Immature natural killer cell (primary cell): Measurements from ENCODE around the gene SLC6A9. TPM values are rescaled to one million over a fixed set of nuclear protein-coding genes. Genes with fewer than 3 reads are reported as not detected.
A peak's percentile ranks its signal among the peaks of the same experiment; 100 is the strongest.

Source experiments
- DNase-seq, 3 donors: peaks; one replicate each; pipeline ENCODE4 v3.0.0; 2022; ENCODE audit warnings: mixed read lengths in 1 of 3
- H3K27ac Mint-ChIP-seq, 6 donors: one replicate each; pipeline ENCODE4 v1.8.0; 2020; ENCODE audit warnings: mixed read lengths in 6 of 6, mild to moderate bottlenecking in 5 of 6, inconsistent platforms in 4 of 6, moderate library complexity in 3 of 6
- H3K27me3 Mint-ChIP-seq, 3 donors: one replicate each; pipeline ENCODE4 v1.8.0; 2020 to 2021; ENCODE audit warnings: low read depth in 3 of 3, mild to moderate bottlenecking in 3 of 3, mixed read lengths in 3 of 3, moderate library complexity in 3 of 3, inconsistent platforms in 1 of 3
- H3K36me3 Mint-ChIP-seq, 3 donors: one replicate each; pipeline ENCODE4 v1.8.0; 2020; ENCODE audit warnings: mixed read lengths in 3 of 3, inconsistent platforms in 2 of 3, mild to moderate bottlenecking in 2 of 3
- H3K4me1 Mint-ChIP-seq, 2 donors: one replicate each; pipeline ENCODE4 v1.8.0; 2020; ENCODE audit warnings: inconsistent platforms in 2 of 2, mild to moderate bottlenecking in 2 of 2, mixed read lengths in 2 of 2, moderate library complexity in 1 of 2
- H3K4me3 Mint-ChIP-seq, 5 donors: one replicate each; pipeline ENCODE4 v1.8.0; 2020; ENCODE audit warnings: mild to moderate bottlenecking in 5 of 5, mixed read lengths in 5 of 5, inconsistent platforms in 3 of 5, moderate library complexity in 3 of 5
- H3K9me3 Mint-ChIP-seq, 6 donors: one replicate each; pipeline ENCODE4 v1.8.0; 2020; ENCODE audit warnings: mild to moderate bottlenecking in 6 of 6, mixed read lengths in 6 of 6, inconsistent platforms in 4 of 6, moderate library complexity in 3 of 6
- polyA plus RNA-seq, 3 donors: library from polyadenylated mRNA; unstranded; fragments of 300-500 nt; fragmentation: Illumina TruSeq; gene quantifications; one replicate each; pipeline ENCODE4 v1.2.3, GENCODE V29; 2021

The SLC6A9 gene
- polyA plus RNA-seq, 3 donors from 2014 or later, result not detected

DNA sequence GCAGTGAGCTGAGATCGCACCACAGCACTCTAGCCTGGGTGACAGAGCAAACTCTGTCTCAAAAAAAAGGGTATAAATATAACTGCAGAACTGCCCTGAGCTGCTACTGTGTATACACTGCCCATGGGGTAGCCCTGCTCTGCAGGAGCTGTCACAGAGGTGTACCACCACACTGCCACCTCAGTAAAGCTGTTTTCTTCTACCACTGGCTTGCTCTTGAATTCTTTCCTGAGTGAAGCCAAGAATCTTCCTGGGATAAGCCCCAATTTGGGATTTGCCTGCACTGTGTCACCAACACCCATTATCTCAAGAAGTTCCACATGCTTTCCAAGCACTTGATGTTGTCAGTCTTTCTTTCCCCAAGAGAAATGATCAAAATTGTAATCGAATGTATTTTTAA lies 30.6 kb upstream of the SLC6A9 start:
- Mint-ChIP-seq H3K9me3 (no peaks in the 10 kb centered on the region), H3K4me3 (no peak overlapping the region), H3K36me3 (no peaks in the 10 kb centered on the region), H3K27me3 (peaks cover 2 to 6% (median 5%) of the 10 kb centered on the region in 3 donors), H3K27ac (no peak overlapping the region), H3K4me1 (no peaks in the 10 kb centered on the region)
- DNase-seq, result no peak

DNA sequence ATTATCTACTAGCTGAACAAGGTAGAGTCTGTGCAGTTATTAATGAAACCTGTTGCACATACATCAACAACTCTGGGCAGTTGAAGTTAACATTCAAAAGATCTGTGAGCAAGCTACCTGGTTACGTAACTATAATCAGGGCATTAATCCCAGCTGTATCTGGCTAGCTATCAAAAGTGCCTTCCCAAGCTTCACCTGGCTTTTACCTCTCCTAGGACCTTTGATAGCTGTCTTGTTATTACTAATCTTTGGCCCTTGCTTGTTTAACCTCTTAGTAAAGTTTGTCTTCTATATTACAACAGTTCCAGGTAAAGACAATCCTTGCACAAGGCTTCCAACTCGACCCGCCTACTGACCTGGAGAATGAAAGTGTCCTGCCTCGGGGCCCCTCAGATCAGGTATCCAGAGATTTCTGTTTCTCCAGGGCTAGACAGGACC lies 29.6 kb upstream of the SLC6A9 start:
- H3K27me3 Mint-ChIP-seq, result peaks cover 2 to 6% (median 5%) of the 10 kb centered on the region in 3 donors
- H3K4me1 Mint-ChIP-seq, result no peaks in the 10 kb centered on the region
- no peaks in the 10 kb centered on the region for H3K9me3 Mint-ChIP-seq
- no peaks in the 10 kb centered on the region for H3K36me3 Mint-ChIP-seq
- no peak for DNase-seq
- H3K27ac Mint-ChIP-seq, result no peak overlapping the region
- no peak overlapping the region for H3K4me3 Mint-ChIP-seq

GRCh38 chr1:44059664-44060355 lies 28.5 kb upstream of the SLC6A9 start:
- Mint-ChIP-seq H3K27ac (no peak overlapping the region), H3K4me3 (no peak overlapping the region), H3K27me3 (peaks cover 2 to 6% (median 5%) of the 10 kb centered on the region in 3 donors), H3K4me1 (no peaks in the 10 kb centered on the region), H3K36me3 (no peaks in the 10 kb centered on the region), H3K9me3 (no peaks in the 10 kb centered on the region)
- no peak for DNase-seq

GRCh38 chr1:44059212-44059611 lies 27.9 kb upstream of the SLC6A9 start:
- no peak overlapping the region for H3K4me3 Mint-ChIP-seq
- DNase-seq, result no peak
- no peaks in the 10 kb centered on the region for H3K9me3 Mint-ChIP-seq
- H3K27ac Mint-ChIP-seq, result no peak overlapping the region
- peaks cover 2 to 6% (median 5%) of the 10 kb centered on the region in 3 donors for H3K27me3 Mint-ChIP-seq
- H3K4me1 Mint-ChIP-seq, result no peaks in the 10 kb centered on the region
- no peaks in the 10 kb centered on the region for H3K36me3 Mint-ChIP-seq

- no peak for DNase-seq
- H3K36me3 Mint-ChIP-seq, result no peaks in the 10 kb centered on the region
- no peaks in the 10 kb centered on the region for H3K4me1 Mint-ChIP-seq
- H3K27me3 Mint-ChIP-seq, result peaks cover 4 to 6% (median 5%) of the 10 kb centered on the region in 3 donors
- no peak overlapping the region for H3K27ac Mint-ChIP-seq
- no peak overlapping the region for H3K4me3 Mint-ChIP-seq
- no peaks in the 10 kb centered on the region for H3K9me3 Mint-ChIP-seq
Observed at GRCh38 chr1:44057293-44057692, 26.0 kb upstream of the SLC6A9 start.

DNA sequence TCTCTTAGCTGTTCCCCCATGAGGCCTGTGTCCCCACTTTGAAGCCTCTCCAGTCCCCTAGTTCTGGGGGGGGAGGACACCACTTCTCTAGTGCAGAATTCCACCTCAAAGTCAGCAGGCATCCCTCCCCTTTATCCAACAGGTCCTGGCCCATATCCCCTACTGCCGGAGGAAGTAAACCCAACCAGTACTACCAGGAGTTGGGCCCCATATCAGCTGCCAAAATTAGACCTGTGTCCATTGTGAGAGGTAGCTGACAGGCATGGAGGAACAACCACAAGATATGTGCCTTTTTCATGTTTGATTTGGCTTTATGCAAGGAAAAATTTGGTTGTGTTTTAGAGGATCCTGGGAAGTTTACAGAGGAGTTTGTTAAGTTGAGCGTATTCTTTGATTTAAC lies 22.1 kb upstream of the SLC6A9 start:
- Mint-ChIP-seq H3K9me3 (no peaks in the 10 kb centered on the region), H3K27me3 (peaks cover 0 to 4% (median 0%) of the 10 kb centered on the region in 3 donors), H3K4me3 (no peak overlapping the region), H3K36me3 (no peaks in the 10 kb centered on the region), H3K4me1 (no peaks in the 10 kb centered on the region), H3K27ac (no peak overlapping the region)
- DNase-seq, result no peak

DNA sequence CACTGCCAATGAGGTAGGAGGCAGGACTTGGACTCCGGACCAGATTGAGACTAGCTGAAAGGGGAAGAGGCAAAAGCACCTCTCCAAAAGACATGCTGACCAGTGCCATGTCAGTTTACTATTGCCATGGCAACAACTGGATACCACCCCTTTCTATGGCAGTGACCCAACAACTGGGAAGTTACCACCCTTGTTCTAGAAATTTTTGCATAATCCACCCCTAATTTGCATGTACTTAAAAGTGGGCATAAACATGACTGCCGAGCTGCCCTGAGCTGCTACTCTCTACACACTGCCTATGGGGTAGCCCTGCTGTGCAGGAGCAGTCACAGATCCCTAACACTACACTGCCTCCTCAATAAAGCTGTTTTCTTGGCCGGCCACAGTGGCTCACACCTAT lies 19.0 kb upstream of the SLC6A9 start:
- Mint-ChIP-seq H3K27me3 (peaks cover 3 to 8% (median 5%) of the 10 kb centered on the region in 3 donors), H3K36me3 (no peaks in the 10 kb centered on the region), H3K4me3 (no peak overlapping the region), H3K9me3 (no peaks in the 10 kb centered on the region), H3K4me1 (no peaks in the 10 kb centered on the region), H3K27ac (no peak overlapping the region)
- DNase-seq, result no peak

- H3K27me3 Mint-ChIP-seq, result peaks cover 3 to 8% (median 6%) of the 10 kb centered on the region in 3 donors
- H3K27ac Mint-ChIP-seq, result no peak overlapping the region
- no peak overlapping the region for H3K4me3 Mint-ChIP-seq
- no peak for DNase-seq
- no peaks in the 10 kb centered on the region for H3K36me3 Mint-ChIP-seq
- H3K9me3 Mint-ChIP-seq, result no peaks in the 10 kb centered on the region
- no peaks in the 10 kb centered on the region for H3K4me1 Mint-ChIP-seq
Observed at GRCh38 chr1:44049839-44050238, 18.6 kb upstream of the SLC6A9 start.

- no peaks in the 10 kb centered on the region for H3K9me3 Mint-ChIP-seq
- H3K4me3 Mint-ChIP-seq, result no peak overlapping the region
- no peaks in the 10 kb centered on the region for H3K4me1 Mint-ChIP-seq
- H3K36me3 Mint-ChIP-seq, result no peaks in the 10 kb centered on the region
- peaks cover 3 to 7% (median 6%) of the 10 kb centered on the region in 3 donors for H3K27me3 Mint-ChIP-seq
- H3K27ac Mint-ChIP-seq, result no peak overlapping the region
- DNase-seq, result no peak
Observed at GRCh38 chr1:44048532-44049215, 17.4 kb upstream of the SLC6A9 start.

DNA sequence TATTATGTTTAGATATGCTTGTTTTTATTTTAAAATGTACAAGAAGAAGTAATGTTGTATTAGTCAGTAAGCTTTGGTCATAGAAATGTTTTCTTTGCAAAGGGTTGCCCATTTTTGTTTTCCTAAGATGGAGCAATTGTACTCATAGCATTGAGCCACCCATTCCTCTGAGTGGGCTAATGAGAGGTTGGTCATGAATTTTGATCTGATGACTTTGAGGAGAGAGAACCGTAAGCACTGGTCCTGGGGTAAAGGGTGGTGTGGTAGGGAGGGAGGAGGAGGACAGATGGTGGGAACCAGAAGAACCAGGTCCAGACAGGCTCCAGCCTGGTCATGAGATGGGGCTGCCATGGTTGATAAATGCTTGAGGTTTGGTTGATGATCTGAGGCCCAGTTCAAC lies 15.9 kb upstream of the SLC6A9 start:
- H3K27me3 Mint-ChIP-seq, result peaks cover 3 to 7% (median 6%) of the 10 kb centered on the region in 3 donors
- no peak overlapping the region for H3K4me3 Mint-ChIP-seq
- H3K27ac Mint-ChIP-seq, result no peak overlapping the region
- DNase-seq, result no peak
- H3K36me3 Mint-ChIP-seq, result no peaks in the 10 kb centered on the region
- no peaks in the 10 kb centered on the region for H3K9me3 Mint-ChIP-seq
- no peaks in the 10 kb centered on the region for H3K4me1 Mint-ChIP-seq

GRCh38 chr1:44045064-44045463 lies 13.8 kb upstream of the SLC6A9 start:
- Mint-ChIP-seq H3K4me3 (no peak overlapping the region), H3K27me3 (peaks cover 6 to 7% (median 7%) of the 10 kb centered on the region in 3 donors), H3K36me3 (no peaks in the 10 kb centered on the region), H3K4me1 (no peaks in the 10 kb centered on the region), H3K27ac (peak overlapping the region in 1 of 6 donors; percentile 70), H3K9me3 (no peaks in the 10 kb centered on the region)
- DNase-seq, result no peak

DNA sequence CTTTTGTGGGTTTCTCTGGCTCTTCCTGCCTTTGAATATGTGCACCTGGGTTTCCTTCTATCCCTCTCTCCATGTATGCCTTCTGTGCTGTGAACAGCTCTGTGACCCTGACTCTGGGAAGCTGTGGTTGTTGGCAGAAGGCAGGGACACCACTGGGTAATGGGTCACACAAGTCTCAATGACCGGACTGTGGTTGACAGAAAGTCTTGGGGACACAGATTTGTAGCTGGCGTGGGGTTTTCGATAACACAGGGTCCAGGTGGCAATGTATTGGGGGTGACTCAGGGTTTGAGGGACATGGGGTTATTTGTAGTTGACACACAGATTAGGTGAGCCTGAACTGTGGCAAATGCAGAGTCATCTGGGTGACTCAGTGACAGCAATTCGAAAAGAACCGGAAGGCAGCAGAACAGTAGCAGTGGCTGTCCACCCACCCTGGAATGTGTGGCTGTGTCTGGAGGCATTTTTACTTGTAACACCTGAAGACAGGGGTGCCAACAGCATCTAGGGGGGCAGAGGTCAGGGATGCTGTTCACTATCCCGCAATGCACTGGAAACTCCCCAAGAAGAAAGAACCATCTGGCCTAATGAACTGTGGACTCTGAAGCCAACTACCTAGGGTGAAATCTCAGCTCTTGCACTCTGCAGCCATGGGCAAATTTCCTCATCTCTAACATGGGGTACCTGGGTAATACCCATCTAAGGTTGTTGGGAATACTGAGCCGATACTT lies 13.0 kb upstream of the SLC6A9 start:
- no peaks in the 10 kb centered on the region for H3K9me3 Mint-ChIP-seq
- no peak overlapping the region for H3K4me3 Mint-ChIP-seq
- H3K27me3 Mint-ChIP-seq, result peaks cover 6 to 7% (median 7%) of the 10 kb centered on the region in 3 donors
- H3K4me1 Mint-ChIP-seq, result no peaks in the 10 kb centered on the region
- no peak for DNase-seq
- no peak overlapping the region for H3K27ac Mint-ChIP-seq
- no peaks in the 10 kb centered on the region for H3K36me3 Mint-ChIP-seq

DNA sequence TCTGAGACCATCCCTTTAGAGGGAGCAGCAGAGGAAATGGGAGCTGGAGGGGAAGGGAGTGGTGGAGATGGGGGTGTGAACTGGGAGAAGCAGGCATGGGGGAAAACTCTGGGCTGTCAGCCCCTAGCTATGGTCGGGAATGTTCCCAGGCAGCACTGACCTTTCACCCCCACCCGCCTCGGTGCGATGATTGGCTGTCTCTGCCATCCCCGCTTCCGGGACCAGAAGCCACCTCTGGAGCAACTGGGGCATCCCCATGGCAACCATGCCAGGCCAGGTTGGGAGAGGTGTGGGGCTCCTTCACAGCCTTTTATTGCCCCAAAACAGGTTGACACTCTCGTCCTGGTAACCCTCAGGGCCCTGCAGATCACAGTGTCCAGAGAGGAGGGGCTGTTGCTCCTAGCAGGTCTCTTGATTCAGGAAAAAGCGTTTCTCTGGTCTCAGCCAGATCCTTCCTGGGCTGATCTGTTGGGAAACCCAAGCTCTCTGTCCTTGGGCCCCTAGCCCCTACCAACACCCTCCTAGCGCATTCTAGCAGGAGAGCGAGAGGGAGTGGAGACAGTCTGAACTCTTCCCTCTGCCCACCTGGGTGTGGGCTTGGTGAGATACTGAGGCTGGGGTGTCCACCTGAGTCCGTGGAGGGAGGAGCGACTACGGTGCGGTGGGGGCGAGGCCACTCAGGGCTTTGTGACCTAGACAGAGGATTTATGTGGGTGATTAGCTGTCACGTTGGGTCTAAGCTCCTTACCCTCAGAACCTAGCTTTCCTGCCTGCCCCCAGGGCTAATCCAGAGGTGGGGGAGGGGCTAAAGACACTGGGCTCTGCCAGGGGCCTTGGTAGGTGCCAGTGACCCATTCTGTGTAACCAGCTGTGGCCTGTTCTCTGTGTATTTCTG lies 12.2 kb upstream of the SLC6A9 start:
- Mint-ChIP-seq H3K4me1 (no peaks in the 10 kb centered on the region), H3K27ac (no peak overlapping the region), H3K36me3 (no peaks in the 10 kb centered on the region), H3K4me3 (no peak overlapping the region), H3K9me3 (no peaks in the 10 kb centered on the region), H3K27me3 (peaks cover 5 to 7% (median 6%) of the 10 kb centered on the region in 3 donors)
- DNase-seq, result no peak
